ENCODE results near the gene JTB. TPM values are rescaled to one million over a fixed set of nuclear protein-coding genes. Genes with fewer than 3 reads are reported as not detected.

JTB gene
- total and polyA plus RNA-seq, 2 donors (not counting 1 experiment from before 2014, with no cell fraction given), result 106 to 159 TPM

- peaks cover 73% of the 10 kb centered on the region for H3K79me2 ChIP-seq (ENCODE audit: control insufficient read depth, insufficient read depth, low read length)
- peaks cover 48 to 52% of the 10 kb centered on the region in 2 donors for H3K4me1 ChIP-seq (ENCODE audit: control insufficient read depth in 2 of 2, insufficient read depth in 2 of 2, low read length in 2 of 2)
Observed at GRCh38 chr1:153959454-153959853, 18.0 kb downstream of the JTB start.

More at GRCh38 chr1:153959454-153959853, 18.0 kb downstream of the JTB start:
- Histone ChIP-seq H2AFZ (ENCODE audit: insufficient read depth, low read depth, low read length, poor library complexity, severe bottlenecking) (no peak overlapping the region), H3K27ac (ENCODE audit: low read length in 2 of 2) (peak overlapping the region in 1 of 2 donors; percentile 97), H4K20me1 (ENCODE audit: control insufficient read depth, insufficient read depth, low read length, poor library complexity, severe bottlenecking) (peaks cover 40% of the 10 kb centered on the region), H3K27me3 (replicated peaks in 1 of 4; ENCODE audit: control extremely low read depth in 1 of 4, control insufficient read depth in 3 of 4, insufficient read depth in 4 of 4, low read length in 3 of 4) (no peaks in the 10 kb centered on the region), H3K4me2 (replicated peaks; ENCODE audit: low read depth, low read length, poor library complexity, severe bottlenecking) (no peak overlapping the region), H3K9ac (ENCODE audit: low read length) (no peak overlapping the region), H3K9me3 (ENCODE audit: control extremely low read depth in 1 of 3, control insufficient read depth in 2 of 3, insufficient read depth in 1 of 3, low read length in 2 of 3) (no peaks in the 10 kb centered on the region), H3K4me3 (ENCODE audit: control extremely low read depth in 1 of 5, extremely low read depth in 1 of 5, insufficient read depth in 1 of 5, low read depth in 2 of 5, low read length in 4 of 5) (no peak overlapping the region), H3K36me3 (replicated peaks in 1 of 2; ENCODE audit: control extremely low read depth in 1 of 2, control insufficient read depth in 1 of 2, extremely low read depth in 1 of 2, insufficient read depth in 2 of 2, low read length in 1 of 2) (peaks cover 0 to 19% of the 10 kb centered on the region in 2 experiments)
- Mint-ChIP-seq H3K4me3 (no peak overlapping the region), H3K27ac (peak overlapping the region; percentile 97), H3K4me1 (peaks cover 68% of the 10 kb centered on the region), H3K27me3 (no peaks in the 10 kb centered on the region), H3K9me3 (ENCODE audit: insufficient read depth) (no peaks in the 10 kb centered on the region)
- 95% methylated on average over 3 of the region's 3 CpGs for WGBS (ENCODE audit: insufficient coverage)
- no peak for ATAC-seq (ENCODE audit: low read depth)
- intact Hi-C loops (cut with micrococcal nuclease), result loop anchor here (5.0 kb wide), 1 partner anchor 313 kb away; the partner anchor contains the start of gene HAX1
- POLR2A ChIA-PET, result interaction anchor here (1.6 to 9.2 kb wide), 4 partner anchors 8 to 37 kb away, joined by 3 to 115 read pairs (median 16); partner anchors contain the start of genes CREB3L4, DENND4B and GATAD2B
- CTCF ChIA-PET, result interaction anchor here (1.0 to 5.6 kb wide), 4 partner anchors 8 to 28 kb away, joined by 5 to 47 read pairs (median 8); partner anchors contain the start of genes CREB3L4, DENND4B and JTB
- no peak for DNase-seq
- TF ChIP-seq EZH2 (IDR thresholded peaks at IDR 0.05; ENCODE audit: borderline replicate concordance, insufficient read depth, low read depth, low read length, poor library complexity, severe bottlenecking), result no peak
- TF ChIP-seq CTCF (IDR thresholded peaks at IDR 0.05), result no peak
